Activated CD4-positive, alpha-beta T cell treated with anti-CD3 and anti-CD28 coated beads, Interleukin-2, amount 10 ng/mL, durations not matched to agents 24 days and 14 days (primary cell): ENCODE data around the gene GDA. TPM values are rescaled to one million over a fixed set of nuclear protein-coding genes. Genes with fewer than 3 reads are reported as not detected.

Experiments
- DNase-seq: peaks from one replicate; pipeline ENCODE4 v3.0.0; 2022
- H3K27ac Mint-ChIP-seq: one replicate; pipeline ENCODE4 v1.8.0; 2022; ENCODE audit warnings: mild to moderate bottlenecking, mixed read lengths
- H3K27me3 Mint-ChIP-seq: one replicate; pipeline ENCODE4 v1.8.0; 2022; ENCODE audit warnings: mixed read lengths
- H3K36me3 Mint-ChIP-seq: one replicate; pipeline ENCODE4 v1.8.0; 2022; ENCODE audit warnings: low read depth, mild to moderate bottlenecking, mixed read lengths
- H3K4me1 Mint-ChIP-seq: one replicate; pipeline ENCODE4 v1.8.0; 2021; ENCODE audit warnings: mixed read lengths
- H3K4me3 Mint-ChIP-seq: one replicate; pipeline ENCODE4 v1.8.0; 2022; ENCODE audit warnings: mild to moderate bottlenecking, moderate library complexity, mixed read lengths
- H3K9me3 Mint-ChIP-seq: one replicate; pipeline ENCODE4 v1.8.0; 2021; ENCODE audit warnings: mixed read lengths
- intact Hi-C: fragments of 100-400 bp; cut with micrococcal nuclease; formaldehyde crosslinking; loops from one replicate; pipeline ENCODE4 v1.15.1; 2023
- total RNA-seq: library from RNA; stranded (reverse); gene quantifications from 2 replicates; pipeline ENCODE4 v1.2.3, GENCODE V29; 2022

Gene GDA
- total RNA-seq, 1 donor from 2014 or later, result not detected

DNA sequence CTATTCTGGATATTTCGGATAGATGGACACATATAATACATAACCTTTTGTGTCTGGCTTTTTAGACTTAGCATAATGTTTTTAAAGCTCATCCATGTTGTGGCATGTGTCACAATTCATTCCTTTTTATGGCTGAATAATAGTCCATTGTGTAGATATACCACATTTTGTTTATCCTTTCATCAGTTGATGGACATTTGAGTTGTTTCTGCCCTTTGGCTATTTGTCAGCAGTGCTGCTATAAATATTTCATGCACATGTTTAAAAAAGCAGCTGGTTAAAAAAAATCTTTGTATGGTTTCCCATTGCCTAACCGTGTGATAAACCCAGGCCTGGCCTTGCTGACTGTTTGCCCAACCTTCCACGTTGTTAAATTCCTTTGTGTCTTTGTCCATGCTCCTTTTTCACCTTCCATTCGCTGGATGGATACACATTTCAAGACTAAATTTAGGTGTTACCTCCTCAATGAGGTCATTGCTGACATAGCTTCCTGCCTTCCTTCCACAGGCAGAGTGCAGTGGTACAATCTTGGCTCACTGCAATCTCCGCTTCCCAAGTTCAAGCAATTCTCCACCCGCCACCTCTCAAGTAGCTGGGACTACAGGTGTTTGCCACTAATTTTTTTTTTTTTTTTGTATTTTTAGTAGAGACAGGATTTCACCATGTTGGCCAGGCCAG is 11.3 kb downstream of the GDA start:
- H3K4me1 Mint-ChIP-seq, result no peaks in the 10 kb centered on the region
- no peaks in the 10 kb centered on the region for H3K36me3 Mint-ChIP-seq
- DNase-seq, result no peak
- H3K9me3 Mint-ChIP-seq, result no peaks in the 10 kb centered on the region
- H3K4me3 Mint-ChIP-seq, result no peak overlapping the region
- no peaks in the 10 kb centered on the region for H3K27me3 Mint-ChIP-seq
- intact Hi-C loops, result no loop called here
- no peak overlapping the region for H3K27ac Mint-ChIP-seq

DNA sequence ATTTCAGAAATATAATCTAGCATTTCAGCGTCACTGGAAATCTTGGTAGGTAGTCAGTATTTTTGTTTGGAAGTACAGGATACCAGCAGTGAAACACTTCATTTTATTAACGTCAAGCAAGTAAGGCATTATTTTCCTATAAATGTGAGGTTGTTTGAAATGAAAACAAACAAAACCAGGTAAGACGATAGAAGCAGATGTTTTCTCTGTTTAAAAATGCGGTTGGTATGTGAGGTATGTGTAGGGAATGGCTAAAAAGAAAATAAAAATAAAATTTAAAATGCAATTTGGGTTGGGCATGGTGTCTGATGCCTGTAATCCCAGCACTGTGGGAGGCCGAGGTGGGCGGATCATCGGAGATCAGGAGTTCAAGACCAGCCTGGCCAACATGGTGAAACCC is 16.1 kb downstream of the GDA start:
- intact Hi-C loops, result no loop called here
- DNase-seq, result no peak
- Mint-ChIP-seq H3K9me3 (no peaks in the 10 kb centered on the region), H3K4me1 (peaks cover 3% of the 10 kb centered on the region), H3K36me3 (no peaks in the 10 kb centered on the region), H3K27me3 (no peaks in the 10 kb centered on the region), H3K4me3 (no peak overlapping the region), H3K27ac (no peak overlapping the region)

DNA sequence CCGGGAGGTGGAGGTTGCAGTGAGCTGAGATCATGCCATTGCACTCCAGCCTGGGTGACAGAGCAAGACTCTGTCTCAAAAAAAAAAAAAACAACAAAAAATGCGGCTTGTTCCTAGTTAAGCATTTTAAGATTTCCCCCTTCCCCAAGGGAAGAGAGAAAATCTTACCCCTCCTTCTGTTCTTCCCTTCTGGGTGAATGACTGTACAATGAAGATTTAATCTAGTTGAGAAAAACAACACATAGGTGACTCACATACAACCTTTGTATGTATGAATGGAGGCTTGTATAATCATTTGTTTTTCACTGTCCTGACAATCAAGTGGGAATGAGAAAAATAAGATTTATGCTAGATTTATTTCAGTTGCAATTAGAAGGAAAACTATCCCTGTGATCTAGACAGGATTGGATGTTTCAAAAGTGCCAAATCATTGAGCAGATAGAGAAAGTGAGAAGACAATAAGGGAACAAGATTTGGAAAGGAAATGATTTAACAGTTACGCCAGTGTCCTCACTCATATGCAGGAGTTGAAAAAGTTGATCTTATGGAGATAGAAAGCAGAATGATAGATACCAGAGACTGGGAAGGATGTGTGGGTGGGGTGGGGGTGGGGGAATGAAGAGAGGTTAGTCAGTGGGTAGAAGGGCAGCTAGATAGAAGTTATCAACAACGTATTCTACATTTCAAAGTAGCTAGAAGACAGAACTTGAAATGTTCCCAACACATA is 16.7 kb downstream of the GDA start:
- Mint-ChIP-seq H3K27me3 (no peaks in the 10 kb centered on the region), H3K9me3 (no peaks in the 10 kb centered on the region), H3K4me1 (peaks cover 3% of the 10 kb centered on the region), H3K27ac (no peak overlapping the region), H3K4me3 (no peak overlapping the region), H3K36me3 (no peaks in the 10 kb centered on the region)
- no peak for DNase-seq
- intact Hi-C loops, result no loop called here

DNA sequence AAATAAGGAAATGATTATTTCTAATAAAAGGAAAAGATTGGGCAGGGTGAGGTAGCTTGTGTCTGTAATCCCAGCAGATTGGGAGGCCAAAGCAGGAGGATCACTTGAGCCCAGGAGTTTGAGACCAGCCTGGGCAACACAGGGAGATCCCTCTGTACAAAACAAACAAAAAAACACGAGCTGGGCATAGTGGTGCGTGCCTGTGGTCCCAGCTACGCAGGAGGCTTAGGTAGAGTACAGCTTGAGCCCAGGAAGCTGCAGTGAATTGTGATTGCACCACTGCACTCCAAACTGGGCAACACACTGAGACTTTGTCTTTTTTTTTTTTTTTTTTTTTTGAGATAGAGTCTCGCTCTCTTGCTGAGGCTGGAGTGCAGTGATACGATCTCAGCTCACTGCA is 18.8 kb downstream of the GDA start:
- no peaks in the 10 kb centered on the region for H3K9me3 Mint-ChIP-seq
- no peaks in the 10 kb centered on the region for H3K27me3 Mint-ChIP-seq
- no peak for DNase-seq
- intact Hi-C loops, result no loop called here
- no peak overlapping the region for H3K27ac Mint-ChIP-seq
- peaks cover 3% of the 10 kb centered on the region for H3K4me1 Mint-ChIP-seq
- no peak overlapping the region for H3K4me3 Mint-ChIP-seq
- no peaks in the 10 kb centered on the region for H3K36me3 Mint-ChIP-seq

DNA sequence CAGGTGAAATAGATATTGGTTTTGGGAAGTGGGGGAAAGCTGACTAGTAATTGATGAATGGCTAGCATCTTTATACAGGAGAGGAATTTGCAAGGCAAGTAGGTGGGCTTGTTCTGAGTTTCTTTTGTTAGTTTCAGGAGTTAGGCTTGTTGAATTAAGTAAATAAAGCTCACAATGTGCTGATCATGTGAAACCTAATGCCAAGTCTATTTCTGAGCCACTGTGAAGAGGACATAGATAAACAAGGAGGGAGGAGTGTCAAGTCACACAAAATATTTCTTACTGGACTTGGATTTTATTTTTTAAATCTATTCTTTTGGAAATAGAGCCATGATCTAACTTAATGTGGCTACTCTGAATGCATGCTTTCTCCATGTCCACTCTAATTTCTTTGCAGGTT is 19.9 kb downstream of the GDA start:
- no peak for DNase-seq
- H3K9me3 Mint-ChIP-seq, result no peaks in the 10 kb centered on the region
- H3K4me1 Mint-ChIP-seq, result peaks cover 3% of the 10 kb centered on the region
- H3K27ac Mint-ChIP-seq, result no peak overlapping the region
- H3K27me3 Mint-ChIP-seq, result peaks cover 5% of the 10 kb centered on the region
- intact Hi-C loops, result no loop called here
- H3K36me3 Mint-ChIP-seq, result no peaks in the 10 kb centered on the region
- no peak overlapping the region for H3K4me3 Mint-ChIP-seq

DNA sequence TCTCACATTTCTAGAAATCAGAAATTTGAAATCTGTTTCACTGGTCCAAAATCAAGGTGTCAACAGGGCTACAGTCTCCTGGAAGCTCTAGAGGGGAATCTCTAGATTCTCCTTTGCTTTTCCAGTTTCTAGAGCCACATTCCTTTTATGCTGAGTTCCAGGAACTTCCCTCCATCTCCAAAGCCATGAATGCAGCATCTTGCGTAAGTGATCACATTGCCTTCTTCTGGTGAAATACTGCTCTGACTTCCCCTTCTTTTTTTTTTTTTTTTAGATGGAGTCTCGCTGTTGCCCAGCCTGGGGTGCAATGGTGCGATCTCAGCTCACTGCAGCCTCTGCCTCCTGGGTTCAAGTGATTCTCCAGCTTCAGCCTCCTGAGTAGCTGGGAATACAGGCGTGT is 23.8 kb downstream of the GDA start:
- H3K36me3 Mint-ChIP-seq, result no peaks in the 10 kb centered on the region
- intact Hi-C loops, result no loop called here
- DNase-seq, result no peak
- H3K27me3 Mint-ChIP-seq, result peaks cover 8% of the 10 kb centered on the region
- H3K4me3 Mint-ChIP-seq, result no peak overlapping the region
- H3K9me3 Mint-ChIP-seq, result no peaks in the 10 kb centered on the region
- no peak overlapping the region for H3K27ac Mint-ChIP-seq
- no peaks in the 10 kb centered on the region for H3K4me1 Mint-ChIP-seq

DNA sequence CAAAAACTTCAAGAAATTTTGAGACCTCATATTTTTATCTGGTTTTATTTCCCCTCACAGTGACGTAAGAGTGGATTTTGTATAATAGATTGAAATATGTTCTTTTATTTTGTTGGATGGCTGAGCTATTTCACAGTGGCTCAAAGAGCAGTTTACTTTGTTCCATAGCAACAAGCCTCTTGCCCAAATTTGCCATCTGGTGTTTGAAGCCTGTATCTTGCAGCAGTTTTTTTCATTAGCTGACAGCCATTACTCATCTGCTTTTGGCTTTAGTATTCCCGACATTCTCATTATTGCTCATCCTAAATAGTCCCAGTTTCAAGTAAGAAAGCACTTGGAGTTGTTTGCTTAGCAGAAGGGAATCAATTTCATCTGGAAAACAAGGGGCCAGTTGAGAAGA is 36.3 kb downstream of the GDA start:
- Mint-ChIP-seq H3K27me3 (peaks cover 13% of the 10 kb centered on the region), H3K27ac (no peak overlapping the region), H3K36me3 (no peaks in the 10 kb centered on the region), H3K4me3 (no peak overlapping the region), H3K9me3 (no peaks in the 10 kb centered on the region), H3K4me1 (no peaks in the 10 kb centered on the region)
- intact Hi-C loops, result no loop called here
- no peak for DNase-seq

DNA sequence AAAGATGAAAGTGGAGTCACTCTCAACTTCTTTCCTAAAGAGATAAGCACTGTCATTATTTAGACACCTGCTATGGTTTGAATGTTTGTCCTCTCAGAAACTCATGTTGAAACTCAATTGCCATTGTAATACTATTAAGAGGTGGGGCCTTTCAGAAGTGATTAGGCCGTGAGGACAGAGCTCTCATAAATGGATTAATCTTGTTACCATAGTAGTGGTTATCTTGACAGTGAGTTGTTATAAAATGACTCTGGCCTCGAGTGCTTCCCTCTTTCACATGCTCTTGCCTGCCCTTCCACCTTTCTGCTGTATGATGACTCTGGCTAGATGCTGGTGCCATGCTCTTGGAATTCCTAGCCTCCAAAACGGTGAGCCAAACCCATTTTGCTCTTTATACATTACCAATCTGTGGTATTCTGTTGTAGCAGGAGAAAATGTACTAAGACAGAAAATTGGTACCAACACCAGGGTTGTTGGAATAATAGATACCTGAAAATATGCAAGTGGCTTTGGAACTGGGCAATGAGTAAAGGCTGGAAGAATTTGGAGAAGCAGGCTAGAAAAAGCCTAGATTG is 38.0 kb downstream of the GDA start:
- no peak for DNase-seq
- intact Hi-C loops, result no loop called here
- H3K4me3 Mint-ChIP-seq, result no peak overlapping the region
- H3K27me3 Mint-ChIP-seq, result peaks cover 13% of the 10 kb centered on the region
- H3K36me3 Mint-ChIP-seq, result no peaks in the 10 kb centered on the region
- no peak overlapping the region for H3K27ac Mint-ChIP-seq
- no peaks in the 10 kb centered on the region for H3K9me3 Mint-ChIP-seq
- no peaks in the 10 kb centered on the region for H3K4me1 Mint-ChIP-seq

DNA sequence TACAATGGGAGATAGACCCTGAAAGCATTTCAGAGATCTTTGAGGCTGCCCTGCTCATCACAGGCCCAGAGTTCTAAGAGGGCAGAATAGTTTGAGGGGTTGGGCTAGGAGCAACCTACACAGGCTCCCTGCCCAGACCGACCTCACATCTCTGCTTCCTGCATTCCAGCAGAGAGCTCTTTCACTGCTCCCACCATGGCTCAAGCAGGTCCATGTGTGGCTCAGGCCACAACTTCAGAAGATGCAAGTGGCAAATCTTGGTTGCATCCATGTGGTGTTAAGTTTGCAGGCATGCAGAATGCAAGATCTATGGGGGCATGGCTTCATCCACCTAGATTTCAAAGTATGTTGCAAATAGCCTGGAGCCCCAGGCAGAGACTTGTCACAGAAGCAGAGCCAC is 39.0 kb downstream of the GDA start:
- Mint-ChIP-seq H3K36me3 (no peaks in the 10 kb centered on the region), H3K4me3 (no peak overlapping the region), H3K27me3 (peaks cover 15% of the 10 kb centered on the region), H3K27ac (no peak overlapping the region), H3K9me3 (no peaks in the 10 kb centered on the region), H3K4me1 (no peaks in the 10 kb centered on the region)
- intact Hi-C loops, result no loop called here
- no peak for DNase-seq

DNA sequence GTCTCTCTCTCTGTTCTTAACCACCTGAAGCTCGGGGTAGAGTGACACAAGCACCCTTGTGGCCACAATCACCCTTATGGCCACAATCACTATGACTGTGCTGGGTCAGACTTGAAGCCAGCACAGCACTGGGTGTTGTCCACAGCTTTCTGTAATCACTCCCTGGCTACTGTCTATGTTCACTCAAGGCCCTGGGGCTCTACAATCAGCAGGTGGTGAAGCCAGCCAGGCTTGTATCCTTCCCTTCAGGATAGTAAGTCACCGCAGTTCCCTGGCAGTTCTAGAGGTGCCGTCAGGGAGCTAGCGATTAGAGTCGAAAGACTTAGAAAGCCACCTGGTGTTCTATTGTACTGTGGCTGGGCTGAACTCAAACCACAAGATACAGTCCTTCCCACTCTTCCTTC is 44.2 kb downstream of the GDA start:
- no peak for DNase-seq
- no peaks in the 10 kb centered on the region for H3K4me1 Mint-ChIP-seq
- no peak overlapping the region for H3K4me3 Mint-ChIP-seq
- peaks cover 2% of the 10 kb centered on the region for H3K27me3 Mint-ChIP-seq
- no peaks in the 10 kb centered on the region for H3K36me3 Mint-ChIP-seq
- H3K27ac Mint-ChIP-seq, result no peak overlapping the region
- intact Hi-C loops, result no loop called here
- no peaks in the 10 kb centered on the region for H3K9me3 Mint-ChIP-seq

DNA sequence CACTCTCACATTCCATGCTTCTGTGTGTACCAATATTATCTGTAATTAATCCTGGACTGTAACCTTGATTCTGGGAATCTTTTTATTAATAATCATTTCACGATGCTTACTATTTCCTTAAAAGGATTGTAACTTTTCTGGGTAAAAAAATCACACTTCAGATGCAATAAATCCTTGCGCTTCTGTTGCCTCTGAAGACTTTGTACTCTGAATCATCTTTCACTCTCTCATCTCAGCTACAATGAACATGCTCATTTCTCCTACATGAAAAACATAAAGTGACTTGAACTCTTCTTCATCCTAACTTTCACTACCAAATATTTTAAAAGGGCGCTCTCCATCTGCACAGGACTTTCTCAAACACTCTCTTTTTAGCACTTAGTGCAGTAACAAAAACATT is 50.0 kb downstream of the GDA start:
- intact Hi-C loops, result no loop called here
- H3K9me3 Mint-ChIP-seq, result no peaks in the 10 kb centered on the region
- no peak overlapping the region for H3K4me3 Mint-ChIP-seq
- no peak overlapping the region for H3K27ac Mint-ChIP-seq
- no peaks in the 10 kb centered on the region for H3K27me3 Mint-ChIP-seq
- no peaks in the 10 kb centered on the region for H3K4me1 Mint-ChIP-seq
- no peak for DNase-seq
- H3K36me3 Mint-ChIP-seq, result no peaks in the 10 kb centered on the region

DNA sequence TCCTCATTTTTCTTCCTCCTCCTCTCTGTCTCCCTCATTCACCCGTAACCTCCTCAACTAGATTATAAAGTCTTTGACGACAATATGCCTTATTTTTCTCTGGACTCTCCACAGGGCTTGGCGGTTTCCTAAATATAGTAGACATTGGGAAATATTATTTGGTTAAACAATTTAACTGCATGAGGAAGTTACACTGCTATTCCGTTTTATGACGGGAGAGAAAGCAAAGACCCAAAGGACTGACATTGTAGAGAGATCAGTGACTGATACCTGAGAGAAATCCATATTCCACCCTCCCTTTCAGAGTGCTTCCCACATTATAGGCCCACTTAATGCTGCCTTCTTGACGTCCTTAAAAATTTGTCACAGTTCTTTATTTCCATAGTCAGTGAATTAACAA is 51.2 kb downstream of the GDA start:
- intact Hi-C loops, result no loop called here
- H3K27me3 Mint-ChIP-seq, result no peaks in the 10 kb centered on the region
- DNase-seq, result no peak

DNA sequence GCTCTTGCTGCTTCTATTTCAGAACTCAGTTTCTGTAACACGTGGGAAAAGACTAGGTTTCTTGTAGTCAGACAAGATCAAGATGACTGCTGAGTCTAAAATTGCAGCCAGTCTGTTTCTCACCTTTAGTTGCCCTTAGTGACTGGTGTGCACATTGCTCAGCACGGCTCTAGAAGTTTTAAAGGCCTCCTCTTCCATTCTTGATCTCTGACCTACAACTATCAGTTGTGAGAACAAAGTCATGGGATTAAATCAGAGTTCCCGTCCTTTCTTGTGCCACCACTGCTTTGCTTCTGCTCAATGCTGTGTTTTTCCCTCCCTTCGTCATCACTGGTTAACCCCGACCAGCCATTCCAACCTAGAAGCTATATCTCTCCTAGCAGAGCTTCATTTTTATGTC is 52.8 kb downstream of the GDA start:
- Mint-ChIP-seq H3K4me1 (no peaks in the 10 kb centered on the region), H3K27me3 (no peaks in the 10 kb centered on the region), H3K9me3 (no peaks in the 10 kb centered on the region), H3K4me3 (no peak overlapping the region), H3K27ac (no peak overlapping the region), H3K36me3 (no peaks in the 10 kb centered on the region)
- intact Hi-C loops, result no loop called here
- no peak for DNase-seq

More for the DNA sequence above, 51.2 kb downstream of the GDA start:
- H3K27ac Mint-ChIP-seq, result no peak overlapping the region
- no peaks in the 10 kb centered on the region for H3K9me3 Mint-ChIP-seq
- no peak overlapping the region for H3K4me3 Mint-ChIP-seq
- no peaks in the 10 kb centered on the region for H3K4me1 Mint-ChIP-seq
- no peaks in the 10 kb centered on the region for H3K36me3 Mint-ChIP-seq

DNA sequence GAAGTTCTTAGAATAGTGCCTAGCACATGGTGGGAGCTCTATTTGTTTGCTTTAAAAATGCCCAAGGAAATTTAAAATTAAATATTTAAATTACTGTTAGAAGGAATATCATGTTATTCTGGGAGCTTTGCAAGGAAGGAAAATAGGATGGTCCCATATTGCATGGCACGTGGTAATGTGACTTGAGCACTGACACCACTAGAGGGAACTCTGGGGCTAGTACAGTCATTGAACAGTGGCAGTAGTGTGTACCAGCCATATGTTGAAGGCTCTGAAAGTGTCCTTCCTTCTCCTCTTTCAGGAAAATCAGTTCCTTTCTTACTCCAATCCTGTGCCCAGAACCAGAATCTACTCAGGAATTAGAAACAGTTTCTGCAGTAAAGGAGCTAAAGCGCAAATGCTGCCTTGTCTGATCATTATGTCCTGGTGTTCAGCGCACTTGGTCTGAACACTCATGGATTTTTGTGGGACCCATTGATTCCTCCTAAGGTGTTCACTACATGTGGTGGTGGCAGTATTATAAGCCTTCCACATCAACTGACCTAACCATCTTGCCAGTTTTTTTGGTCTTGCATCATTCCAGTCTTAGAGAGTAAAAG is 54.1 kb downstream of the GDA start:
- Mint-ChIP-seq H3K36me3 (no peaks in the 10 kb centered on the region), H3K27me3 (peaks cover 6% of the 10 kb centered on the region), H3K4me3 (no peak overlapping the region), H3K9me3 (no peaks in the 10 kb centered on the region), H3K4me1 (no peaks in the 10 kb centered on the region), H3K27ac (no peak overlapping the region)
- no peak for DNase-seq
- intact Hi-C loops, result no loop called here
